HG03060 (cell line): ENCODE measurements around the gene ADAMTS7.
"Not testable (repeated sequence)": the region's sequence is repeated elsewhere in the genome, so short reads cannot be mapped to it uniquely, and the experiment has no call there.

Source experiments
- ATAC-seq: cut with Tn5 transposase; IDR thresholded peaks from one replicate; pipeline ENCODE4 v1.9.1; 2021; ENCODE audit warnings: low read depth, moderate number of reproducible peaks; ENCODE audit not compliant: unreplicated experiment

Gene ADAMTS7

DNA sequence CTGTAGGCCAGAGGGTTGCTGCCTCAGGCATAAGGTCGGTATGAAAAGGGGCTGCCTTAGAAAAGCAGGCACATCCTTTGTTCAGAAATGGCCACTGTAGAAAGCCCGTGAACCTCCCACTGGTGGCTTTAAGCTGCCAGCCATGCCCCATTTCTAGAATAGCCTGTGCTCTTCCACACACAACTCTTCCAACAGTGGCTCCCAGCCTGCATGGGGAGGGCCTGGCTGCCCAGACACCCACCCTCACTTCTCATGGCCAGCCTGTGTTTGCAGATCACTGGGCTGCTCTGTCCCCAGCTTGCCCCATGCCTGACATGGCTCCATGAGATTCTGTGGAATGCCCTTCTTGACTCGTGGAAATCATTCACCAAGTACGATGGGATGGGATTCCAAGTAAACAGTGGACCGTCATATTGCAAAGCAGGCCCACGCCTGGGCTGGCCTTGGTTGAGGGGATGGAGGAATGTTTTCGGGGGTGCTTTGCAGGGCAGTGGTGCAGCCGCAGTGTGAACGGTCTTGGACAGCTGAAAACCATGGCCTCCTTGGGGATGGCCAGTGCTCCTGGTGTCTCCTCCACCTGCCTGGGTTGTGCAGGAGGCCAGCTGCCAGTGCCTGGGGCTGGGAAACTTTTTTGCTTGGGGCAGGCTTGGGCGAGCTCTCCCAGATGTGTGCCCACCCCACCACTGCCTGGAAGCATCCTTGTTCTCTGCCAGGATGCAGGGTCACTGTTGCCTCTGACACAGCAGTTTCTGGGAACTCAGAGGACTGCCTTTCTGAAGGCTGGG lies 57.3 kb downstream of the ADAMTS7 start:
- ATAC-seq: not testable (repeated sequence)

- not testable (repeated sequence) for ATAC-seq
These were observed 58.0 kb downstream of the ADAMTS7 start for GRCh38 chr15:78753359-78753659.

- ATAC-seq: no peak
These were observed 58.5 kb downstream of the ADAMTS7 start for GRCh38 chr15:78752492-78753358.

- ATAC-seq: no peak
These were observed 59.7 kb downstream of the ADAMTS7 start for GRCh38 chr15:78751602-78751979.

DNA sequence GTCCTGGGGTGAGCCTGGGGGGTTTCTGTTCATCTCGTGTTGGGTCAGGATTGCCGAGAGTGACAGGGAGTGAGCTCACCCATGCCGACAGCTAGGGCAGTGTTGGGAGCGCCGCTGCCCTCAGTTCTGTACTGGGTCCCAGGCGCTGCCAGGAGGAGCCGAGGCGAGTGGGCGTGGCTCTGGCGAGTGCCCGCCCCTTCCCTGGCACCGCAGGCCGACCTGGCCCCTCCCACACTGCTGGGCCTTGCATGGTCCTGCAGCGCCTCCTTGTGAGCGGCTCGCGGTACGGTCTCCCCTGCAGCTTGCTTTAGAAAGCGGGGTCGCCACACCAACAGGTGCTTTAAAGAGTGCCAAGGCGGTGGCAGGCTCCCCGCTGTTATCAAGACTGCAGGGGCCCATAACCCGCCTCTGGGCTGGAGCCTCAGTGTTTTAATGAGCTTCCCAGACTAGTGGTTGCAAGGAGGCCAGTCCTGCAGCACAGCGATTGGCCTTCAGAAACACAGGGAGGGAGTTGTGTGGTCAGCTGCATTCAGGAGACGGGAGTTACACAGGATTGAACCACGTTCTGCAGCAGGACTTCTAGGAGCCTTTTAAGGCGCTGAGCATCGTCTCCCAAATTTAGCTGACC lies 60.2 kb downstream of the ADAMTS7 start:
- peak; percentile 82 for ATAC-seq

GRCh38 chr15:78750566-78750965 lies 60.7 kb downstream of the ADAMTS7 start:
- no peak for ATAC-seq

DNA sequence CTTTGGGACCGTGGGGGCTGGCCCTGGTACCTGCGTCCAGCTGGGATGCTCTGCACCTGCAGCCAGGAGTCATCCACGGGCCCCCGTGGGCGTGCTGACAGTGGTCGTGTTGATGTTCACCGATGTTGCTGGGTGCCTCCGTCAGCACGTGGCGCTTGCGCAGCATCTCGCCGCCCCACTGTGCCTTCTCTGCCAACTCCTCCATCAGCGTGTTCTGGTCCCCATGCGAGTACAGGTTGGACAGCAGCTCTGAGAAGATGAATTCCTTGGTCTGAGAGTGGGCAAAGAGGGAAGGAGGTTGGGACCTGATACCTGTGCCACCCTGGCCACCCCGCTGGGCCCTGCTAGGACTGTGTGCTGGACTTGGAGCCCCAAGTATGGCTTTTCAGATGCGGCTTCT lies 61.4 kb downstream of the ADAMTS7 start:
- no peak for ATAC-seq

DNA sequence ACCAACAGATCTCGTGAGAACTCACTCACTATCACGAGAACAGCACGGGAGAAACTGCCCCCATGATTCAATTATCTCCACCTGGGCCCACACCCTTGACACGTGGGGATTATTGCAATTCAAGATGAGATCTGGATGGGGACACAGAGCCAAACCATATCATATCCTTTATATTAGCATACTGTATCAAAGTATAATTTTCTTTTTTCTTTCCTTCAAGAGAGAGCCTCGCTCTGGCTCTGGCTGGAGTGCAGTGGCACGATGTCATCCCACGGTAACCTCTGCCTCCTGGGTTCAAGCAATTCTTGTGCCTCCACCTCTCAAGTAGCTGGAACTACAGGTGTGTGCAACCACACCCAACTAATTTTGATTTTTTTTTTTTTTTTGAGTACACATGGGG lies 63.4 kb downstream of the ADAMTS7 start:
- not testable (repeated sequence) for ATAC-seq

DNA sequence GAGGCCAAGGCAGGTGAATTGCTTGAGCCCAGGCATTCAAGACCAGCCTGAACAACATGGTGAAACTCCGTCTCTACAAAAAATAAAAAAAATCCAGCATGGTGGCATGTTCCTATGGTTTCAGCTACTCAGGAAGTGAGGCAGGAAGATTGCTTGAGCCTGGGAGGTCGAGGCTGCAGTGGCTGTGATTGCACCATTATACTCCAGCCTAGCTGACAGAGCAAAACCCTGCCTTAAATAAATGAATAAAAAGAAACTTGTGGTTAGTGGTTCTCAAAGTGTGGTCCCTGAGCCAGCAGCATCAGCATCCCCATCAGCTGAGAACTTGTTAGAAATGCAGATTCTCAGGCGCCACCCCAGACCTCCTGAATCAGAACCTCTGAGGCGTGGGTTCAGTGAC lies 69.6 kb downstream of the ADAMTS7 start:
- ATAC-seq: not testable (repeated sequence)

DNA sequence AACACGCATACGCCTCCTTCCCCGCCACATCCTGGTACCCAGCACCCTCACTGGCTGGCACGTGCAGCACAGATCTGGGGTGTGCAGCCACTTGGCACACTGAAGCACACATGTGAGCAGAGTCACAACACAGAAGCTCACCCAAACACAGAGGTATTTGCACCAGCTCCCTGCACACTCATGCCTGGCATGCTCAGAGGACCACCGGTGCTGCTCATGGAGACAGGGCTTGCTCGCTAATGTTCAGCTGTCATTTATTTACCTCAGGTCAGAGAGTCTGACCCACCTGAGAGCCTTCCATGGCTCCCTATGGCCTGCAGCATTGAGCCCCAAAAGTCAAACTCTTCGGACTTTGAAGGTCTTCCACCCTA lies 70.4 kb downstream of the ADAMTS7 start:
- ATAC-seq: no peak

DNA sequence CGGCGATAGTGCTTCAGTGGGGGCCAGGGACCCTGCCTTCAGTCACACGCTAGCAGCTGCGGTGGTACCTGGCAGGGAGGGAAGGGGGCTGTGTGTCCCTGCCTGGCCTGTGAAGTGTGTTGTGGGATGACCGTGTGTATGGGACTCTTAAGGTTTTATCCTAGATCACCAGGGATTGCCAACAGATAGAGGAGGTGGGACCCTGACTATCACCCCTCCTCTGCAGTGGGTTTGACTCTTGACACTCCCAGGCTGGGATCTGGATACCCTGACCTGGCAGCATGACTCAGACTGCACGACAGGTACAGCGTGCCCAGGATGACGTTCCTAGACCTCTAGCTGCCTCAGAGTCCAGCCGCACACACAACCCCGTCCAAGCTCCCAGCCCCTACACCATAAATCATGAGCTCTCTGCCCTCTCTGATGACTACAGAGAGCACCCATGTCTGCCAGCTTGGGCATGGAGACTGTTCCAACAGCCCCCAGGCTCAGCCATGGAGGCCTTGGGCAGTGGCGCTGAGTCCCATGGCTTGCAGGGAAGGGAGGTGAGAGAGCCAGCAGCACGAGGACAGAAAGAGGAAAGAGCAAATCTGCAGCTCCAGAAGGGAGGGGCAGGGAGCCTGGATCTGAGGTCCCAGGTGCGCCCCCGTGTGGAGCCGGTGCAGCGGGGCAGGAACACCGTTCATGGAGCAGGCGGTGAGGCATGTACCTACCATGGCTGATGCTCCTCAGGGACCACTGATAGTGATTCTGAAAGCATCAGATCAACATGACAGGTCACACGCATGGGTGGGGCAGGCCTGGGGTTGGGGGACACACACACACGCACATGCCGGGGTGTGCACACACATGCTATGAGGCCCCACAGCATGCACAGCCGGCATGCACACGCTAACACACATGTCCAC lies 71.0 kb downstream of the ADAMTS7 start:
- no peak for ATAC-seq

DNA sequence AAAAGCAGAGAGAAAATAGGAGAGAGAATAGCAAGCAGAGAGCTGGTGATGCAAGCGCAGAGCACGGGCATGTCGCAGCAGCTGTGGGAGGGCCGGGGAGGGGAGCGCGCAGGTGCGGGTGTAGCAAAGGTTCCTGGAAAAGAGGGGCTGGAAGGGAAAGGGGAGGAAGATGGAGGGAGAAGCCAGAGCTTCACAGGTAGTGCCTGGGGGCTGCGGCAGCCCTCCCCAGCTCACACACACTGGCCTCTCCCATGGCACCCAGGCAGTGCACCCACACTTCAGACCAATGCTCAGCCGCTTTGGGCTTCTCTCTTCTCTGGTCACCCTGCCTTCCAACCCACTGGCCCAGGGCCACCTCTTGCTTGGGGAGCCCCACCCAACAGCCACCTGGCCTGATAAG lies 72.1 kb downstream of the ADAMTS7 start:
- ATAC-seq: no peak

DNA sequence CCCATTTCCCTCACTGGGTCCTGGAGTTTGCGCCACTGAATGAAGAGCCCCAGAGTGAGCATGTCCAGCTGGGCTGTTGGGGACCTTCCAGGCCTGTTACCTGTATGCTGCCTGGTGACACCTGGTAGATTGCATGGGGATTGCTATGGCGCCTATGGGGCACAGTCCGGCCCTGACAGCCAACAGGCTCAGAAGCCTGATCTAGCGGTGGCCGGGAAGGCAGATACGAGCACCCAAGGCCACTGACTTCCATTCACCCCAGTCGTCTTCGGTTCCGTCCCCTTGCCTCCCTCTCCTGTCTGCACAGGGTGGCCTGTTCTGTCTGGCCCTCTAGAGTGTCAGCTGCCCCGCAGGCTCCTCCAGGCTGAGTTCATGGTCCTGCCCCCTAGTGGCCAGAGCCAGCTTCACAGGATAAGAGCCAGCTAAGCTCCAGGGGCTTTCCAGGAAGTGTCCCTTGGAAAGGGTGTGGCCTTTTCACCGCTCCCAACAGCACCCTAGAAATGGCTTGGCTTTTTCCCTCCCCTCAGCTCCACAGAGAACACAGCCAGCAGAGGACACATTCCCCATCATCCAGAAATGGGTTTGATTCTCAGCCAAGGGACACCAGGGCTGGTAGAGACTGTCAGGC lies 73.2 kb downstream of the ADAMTS7 start:
- ATAC-seq: not testable (repeated sequence)

DNA sequence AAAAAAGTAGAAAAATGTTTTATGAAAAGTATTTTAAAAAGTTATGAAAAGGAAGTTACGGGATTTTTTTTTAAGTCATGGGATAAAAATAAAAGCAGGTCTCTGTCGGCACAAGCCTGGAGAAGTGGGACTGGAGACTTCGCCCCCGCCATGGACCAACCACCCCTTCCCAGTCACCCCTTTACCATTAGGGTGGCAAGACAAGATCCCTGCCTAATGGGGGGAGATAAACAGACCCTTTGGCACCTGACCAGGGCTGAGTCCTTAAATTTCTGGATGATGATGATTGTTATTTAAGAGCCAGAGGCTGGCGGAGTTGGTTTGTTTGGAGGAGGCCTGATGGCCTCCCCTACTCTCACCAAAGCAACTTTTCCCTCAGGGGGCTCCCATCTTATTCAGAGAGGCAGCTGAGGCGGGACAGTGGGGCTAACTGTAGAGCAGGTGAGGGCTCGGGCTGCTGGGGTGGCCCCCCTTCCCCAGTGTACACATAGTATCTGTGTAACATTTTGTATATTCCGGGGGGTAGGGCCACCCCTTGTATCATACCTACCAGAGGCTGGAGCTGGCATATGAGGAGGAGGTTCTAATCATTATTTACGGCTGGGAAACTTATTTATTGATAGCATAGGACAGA lies 74.0 kb downstream of the ADAMTS7 start:
- ATAC-seq: no peak

DNA sequence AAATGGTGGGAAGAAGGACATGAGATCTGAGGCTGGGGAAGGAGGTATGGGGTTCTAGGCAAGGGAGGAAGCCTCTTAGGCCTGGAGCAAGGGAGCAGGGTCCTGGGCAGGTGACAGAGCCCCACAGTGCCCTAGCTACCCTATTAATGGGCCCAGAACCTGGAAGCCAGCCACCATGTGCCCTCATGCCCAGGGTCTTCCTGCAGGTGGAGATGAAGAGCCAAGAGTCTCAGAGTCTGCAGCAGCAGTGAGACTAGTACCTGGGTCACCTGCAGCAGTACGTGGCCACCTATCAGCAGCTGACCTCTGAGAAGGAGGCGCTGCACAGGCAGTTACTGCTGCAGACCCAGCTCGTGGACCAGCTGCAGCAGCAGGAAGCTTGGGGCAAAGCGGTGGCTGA lies 75.0 kb downstream of the ADAMTS7 start:
- ATAC-seq: not testable (repeated sequence)

GRCh38 chr15:78734451-78735064 lies 76.7 kb downstream of the ADAMTS7 start:
- no peak for ATAC-seq

- ATAC-seq: no peak
These were observed 78.6 kb downstream of the ADAMTS7 start for GRCh38 chr15:78732634-78733033.

GRCh38 chr15:78730955-78731354 lies 80.3 kb downstream of the ADAMTS7 start:
- no peak for ATAC-seq

- not testable (repeated sequence) for ATAC-seq
These were observed 82.8 kb downstream of the ADAMTS7 start for GRCh38 chr15:78728427-78728826.
